Activated CD8-positive, alpha-beta memory T cell treated with anti-CD3 and anti-CD28 coated beads, Interleukin-2, amount 50 U/mL, for 4 hours (primary cell): ENCODE results near the gene FAH.

ENCODE experiments used
- DNase-seq: peaks from one replicate; pipeline ENCODE4 v3.0.0-alpha.2; 2020

The FAH gene

DNA sequence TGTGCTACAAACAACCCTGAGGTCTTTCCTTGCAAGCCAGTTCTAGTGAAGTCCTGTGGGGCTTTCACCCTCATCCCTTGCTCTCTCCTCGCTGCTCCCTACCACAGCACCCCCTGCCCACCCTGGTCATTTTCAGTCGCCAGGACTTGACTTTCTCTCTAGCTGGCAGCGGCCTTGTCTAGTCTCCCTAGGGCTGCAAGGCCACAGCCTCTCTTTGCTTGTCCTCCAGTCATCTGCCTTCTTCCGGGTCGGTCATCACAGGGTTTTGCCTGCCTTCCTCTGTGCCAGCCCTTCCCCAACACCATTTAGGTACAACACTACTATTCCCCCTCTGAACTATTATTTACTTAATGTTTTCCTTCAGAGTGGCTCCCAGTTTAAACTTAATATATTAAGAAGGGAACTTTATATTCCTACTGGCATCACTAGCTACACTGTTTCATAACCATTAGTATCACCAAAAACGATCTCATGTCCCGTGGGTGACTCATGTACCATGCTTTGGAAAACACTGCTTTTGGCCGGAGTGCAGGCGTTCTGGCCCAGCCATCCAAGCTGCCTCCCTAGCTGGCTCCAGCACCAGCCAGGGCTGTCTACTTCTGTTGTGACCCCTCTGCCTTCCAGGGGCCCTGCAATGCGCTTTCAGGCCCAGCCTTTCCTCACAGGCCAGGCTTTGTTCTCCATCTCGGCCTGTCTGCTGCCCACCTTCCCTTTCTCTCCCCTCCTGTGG lies 21.4 kb downstream of the FAH start:
- no peak for DNase-seq

DNA sequence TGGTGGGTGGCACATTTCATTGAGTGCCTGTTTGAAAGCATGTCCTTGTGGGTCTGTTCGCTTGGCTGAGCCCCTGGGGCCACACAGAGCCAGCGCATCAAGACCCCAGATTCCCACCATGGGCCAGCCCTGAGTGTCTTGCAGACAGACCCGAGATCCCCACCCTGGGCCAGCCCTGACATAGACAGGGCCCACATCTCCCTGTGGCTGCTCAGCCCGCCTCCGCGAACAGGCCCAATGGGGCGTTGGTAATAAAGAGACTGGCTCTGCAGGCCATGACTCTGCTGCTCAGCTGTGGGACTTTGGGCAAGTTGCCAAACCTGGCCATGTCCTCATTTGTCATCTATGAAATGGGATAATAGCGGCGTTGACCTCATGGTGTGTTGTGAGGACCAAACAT lies 22.6 kb downstream of the FAH start:
- DNase-seq = no peak

DNA sequence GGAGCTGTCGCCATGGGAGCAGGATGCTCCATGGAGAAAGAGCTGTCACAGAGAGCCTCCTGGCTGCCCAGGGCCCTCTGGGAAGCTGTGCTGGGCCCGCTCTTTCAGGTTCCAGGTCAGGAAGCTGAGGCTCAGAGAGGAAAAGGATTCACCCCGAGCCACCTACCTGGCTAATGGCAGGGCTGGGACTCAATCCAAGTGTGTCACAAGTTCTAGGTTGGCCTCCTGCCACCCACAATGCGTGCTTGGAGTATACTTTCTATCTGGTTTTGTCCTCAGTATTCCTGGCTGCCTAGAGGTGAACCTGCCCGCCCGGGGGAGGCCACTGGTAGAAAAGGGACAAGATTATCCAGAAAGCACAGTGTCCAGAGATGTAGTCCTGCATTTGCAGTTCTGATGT lies 23.6 kb downstream of the FAH start:
- no peak for DNase-seq

DNA sequence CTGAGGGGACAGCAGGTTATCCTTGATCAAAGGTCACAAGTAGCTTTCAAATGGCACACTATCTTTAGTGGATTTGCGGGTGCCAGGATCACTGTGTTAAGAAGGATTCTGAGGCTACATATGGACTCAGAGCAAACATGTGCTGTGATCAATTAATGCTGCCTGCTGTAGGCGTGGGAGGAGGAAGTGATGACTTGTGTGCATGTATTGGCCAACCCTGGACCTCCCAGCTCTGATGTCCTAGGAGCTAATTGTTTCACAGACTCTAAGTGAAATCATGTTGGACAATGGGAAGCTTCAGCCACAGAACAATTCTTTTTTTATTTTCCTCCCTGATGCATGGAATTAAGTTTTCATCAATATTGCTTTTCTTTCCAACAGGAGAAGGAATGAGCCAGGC lies 24.4 kb downstream of the FAH start:
- DNase-seq = no peak

DNA sequence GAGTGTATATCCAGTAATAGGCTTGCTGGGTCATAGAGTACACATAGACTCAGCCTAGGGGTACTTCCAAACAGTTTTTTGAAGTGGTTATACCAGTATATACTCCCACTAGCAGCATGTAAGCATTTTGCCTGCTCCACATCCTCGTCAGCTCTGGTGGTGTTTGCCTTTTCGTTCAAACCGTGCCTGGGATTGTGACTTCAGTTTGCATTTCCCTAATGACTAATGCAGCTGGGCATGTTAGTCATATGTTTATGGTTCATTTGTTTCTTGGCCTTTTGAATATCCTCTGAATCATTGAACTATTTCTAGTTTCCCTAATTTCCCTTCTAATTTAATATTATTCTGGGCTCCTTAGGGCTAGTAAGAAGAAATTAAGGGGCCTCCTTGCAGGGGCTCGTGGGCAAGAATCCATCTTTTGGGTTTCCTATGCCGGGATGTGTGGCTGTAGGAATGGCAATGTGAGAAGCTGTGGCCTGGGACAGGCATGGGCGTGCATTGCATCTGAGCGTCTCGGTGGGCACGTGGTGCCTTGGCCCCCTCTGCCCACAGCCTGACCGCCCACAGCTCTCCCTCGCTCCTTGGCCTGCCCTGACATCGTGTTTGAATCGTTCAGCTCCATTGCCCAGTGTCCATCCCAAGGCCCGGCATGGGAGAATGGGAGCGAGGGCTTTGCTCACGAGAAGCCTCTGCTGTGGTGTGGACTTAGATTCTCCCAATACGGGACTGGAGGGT lies 26.4 kb downstream of the FAH start:
- no peak for DNase-seq

DNA sequence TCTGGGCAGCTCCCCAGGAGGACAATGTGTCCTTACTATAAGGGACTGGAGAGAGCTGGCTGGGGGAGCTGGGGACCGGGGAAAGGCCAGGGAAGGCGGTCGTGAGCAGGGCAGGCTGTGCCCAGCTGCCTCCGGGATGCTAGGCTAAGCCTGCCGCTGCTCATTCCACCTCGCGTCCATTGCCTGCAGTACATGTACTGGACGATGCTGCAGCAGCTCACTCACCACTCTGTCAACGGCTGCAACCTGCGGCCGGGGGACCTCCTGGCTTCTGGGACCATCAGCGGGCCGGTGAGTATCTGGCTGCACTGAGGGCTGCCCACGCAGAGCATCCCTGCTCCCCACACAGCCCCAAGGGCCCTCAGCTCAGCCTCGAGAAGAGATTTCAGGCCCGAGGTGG lies 27.1 kb downstream of the FAH start:
- DNase-seq = no peak

DNA sequence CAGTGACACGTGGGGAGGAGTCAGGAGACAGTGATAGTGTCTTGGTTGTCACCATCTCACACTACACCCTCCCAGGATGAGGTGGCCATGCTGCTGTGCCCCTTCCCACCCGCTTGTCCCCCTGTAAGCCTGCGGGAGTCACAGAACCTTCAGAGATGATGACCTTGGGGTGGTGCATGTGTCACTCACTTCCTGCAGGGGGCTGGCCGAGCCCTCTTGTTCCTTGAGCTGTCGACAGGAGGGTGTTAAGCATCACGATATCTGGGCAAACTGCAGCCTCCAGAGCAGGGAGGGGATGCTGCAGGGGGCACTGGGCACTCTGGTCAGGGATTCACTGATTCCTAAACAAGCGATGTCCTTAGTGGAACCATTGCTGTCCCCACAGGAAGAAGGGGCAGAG lies 27.7 kb downstream of the FAH start:
- no peak for DNase-seq

DNA sequence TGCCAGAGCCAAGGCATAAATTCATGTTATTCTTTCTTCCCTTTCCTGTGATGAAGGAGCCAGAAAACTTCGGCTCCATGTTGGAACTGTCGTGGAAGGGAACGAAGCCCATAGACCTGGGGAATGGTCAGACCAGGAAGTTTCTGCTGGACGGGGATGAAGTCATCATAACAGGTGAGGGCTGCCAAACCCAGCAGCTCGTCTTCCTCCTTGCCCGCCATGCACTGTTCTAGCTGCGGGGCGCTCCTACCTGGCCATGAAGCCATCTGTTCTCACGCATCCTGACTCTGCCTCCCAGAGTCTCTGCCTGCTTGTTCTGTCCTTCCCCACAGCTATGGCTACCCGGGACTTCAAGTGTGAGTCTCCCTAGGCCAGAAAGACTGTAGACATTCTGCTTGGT lies 28.2 kb downstream of the FAH start:
- DNase-seq = no peak

- no peak for DNase-seq
Observed at GRCh38 chr15:80182611-80183261, 29.9 kb downstream of the FAH start.

- no peak for DNase-seq
Observed at GRCh38 chr15:80183306-80183705, 30.5 kb downstream of the FAH start.

DNA sequence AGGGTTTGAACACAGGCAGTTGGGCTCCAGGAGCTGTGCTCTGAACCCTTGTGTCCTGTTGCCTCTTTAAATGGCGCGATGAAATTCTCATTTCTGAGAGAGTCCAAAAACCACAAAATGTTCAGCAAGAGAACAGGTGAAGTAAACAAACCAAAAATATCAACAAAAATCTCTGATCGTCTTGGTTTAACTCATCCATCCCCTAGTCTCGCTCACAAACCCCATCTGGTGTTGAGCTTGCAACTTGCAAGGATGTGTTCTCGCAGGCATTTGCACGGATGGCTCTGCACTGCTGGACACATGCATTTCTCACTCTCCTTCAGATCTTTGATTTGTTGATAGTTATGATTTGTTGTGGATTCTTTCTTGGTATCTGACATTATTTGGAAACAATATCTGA lies 31.1 kb downstream of the FAH start:
- no peak for DNase-seq

- no peak for DNase-seq
Observed at GRCh38 chr15:80184554-80184953, 31.8 kb downstream of the FAH start.

- DNase-seq = no peak
Observed at GRCh38 chr15:80185152-80185551, 32.4 kb downstream of the FAH start.

DNA sequence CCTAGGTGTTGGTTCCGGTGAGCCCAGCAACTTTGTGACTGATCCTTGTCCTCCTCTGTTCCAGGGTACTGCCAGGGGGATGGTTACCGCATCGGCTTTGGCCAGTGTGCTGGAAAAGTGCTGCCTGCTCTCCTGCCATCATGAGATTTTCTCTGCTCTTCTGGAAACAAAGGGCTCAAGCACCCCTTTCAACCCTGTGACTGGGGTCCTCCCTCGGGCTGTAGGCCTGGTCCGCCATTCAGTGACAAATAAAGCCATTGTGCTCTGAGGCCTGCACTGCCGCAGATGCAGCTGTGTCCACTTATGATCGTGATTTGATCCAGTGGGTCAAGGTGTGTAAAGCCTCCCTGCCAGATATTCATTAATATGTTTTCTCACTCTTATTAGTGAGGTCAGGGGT lies 33.3 kb downstream of the FAH start:
- DNase-seq = no peak

GRCh38 chr15:80186597-80186996 lies 33.8 kb downstream of the FAH start:
- no peak for DNase-seq

GRCh38 chr15:80188251-80188650 lies 35.5 kb downstream of the FAH start:
- DNase-seq = no peak

GRCh38 chr15:80191198-80191597 lies 38.4 kb downstream of the FAH start:
- no peak for DNase-seq

- no peak for DNase-seq
Observed at GRCh38 chr15:80191897-80192595, 39.2 kb downstream of the FAH start.

DNA sequence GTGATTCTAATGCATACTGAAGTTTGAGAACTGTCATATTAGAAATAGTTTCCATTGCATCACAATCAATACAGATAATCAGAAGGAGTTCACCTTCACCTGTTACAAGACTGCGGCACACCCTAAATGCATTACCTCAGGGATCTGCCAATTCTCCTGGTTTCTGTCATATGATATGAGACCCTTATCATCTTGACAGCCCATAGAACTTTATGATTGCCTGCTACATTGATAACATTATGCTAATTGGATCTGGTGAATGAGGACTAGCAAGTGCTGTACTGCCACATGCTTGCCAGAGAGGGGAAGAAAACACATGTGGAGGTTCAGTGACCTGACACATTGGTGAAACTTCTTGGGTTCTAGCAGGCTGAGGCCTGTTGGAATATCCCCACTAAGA lies 41.4 kb downstream of the FAH start:
- no peak for DNase-seq

- DNase-seq = no peak
Observed at GRCh38 chr15:80194914-80195313, 42.1 kb downstream of the FAH start.

GRCh38 chr15:80199366-80199765 lies 46.6 kb downstream of the FAH start:
- no peak for DNase-seq

DNA sequence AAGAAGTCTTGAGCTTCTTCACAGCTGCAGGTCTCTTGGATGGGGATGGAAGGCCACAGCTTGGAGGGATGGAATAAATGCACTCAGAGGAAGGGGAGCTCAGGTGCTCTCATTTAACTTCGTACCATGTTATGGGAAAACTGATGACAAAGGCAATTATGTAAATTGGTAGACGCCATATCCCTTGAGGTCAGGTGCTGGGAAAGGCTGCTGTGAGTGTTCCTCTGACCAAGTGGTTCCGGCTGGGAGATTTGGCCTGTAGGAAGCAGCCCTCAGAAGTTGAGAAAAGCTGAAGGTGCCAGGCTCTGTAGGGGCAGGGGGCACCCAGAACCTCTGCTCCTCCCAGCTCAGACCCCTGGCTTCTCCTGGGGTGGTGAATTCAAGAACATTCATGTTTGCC lies 47.1 kb downstream of the FAH start:
- DNase-seq = no peak

- no peak for DNase-seq
Observed at GRCh38 chr15:80201256-80202015, 48.6 kb downstream of the FAH start.
